HUES48 (cell line): Measurements from ENCODE around the gene GEMIN4.
A peak's percentile ranks its signal among the peaks of the same experiment; 100 is the strongest.
"Not testable (repeated sequence)": the region's sequence is repeated elsewhere in the genome, so short reads cannot be mapped to it uniquely, and the experiment has no call there.

ENCODE experiments used
- H3K27ac ChIP-seq: one replicate; pipeline ENCODE4 v1.7.0; 2013; ENCODE audit warnings: low read depth, low read length, inconsistent platforms
- H3K27me3 ChIP-seq: 2 replicates; pipeline ENCODE4 v1.6.1; 2013; ENCODE audit warnings: mild to moderate bottlenecking, low read length; ENCODE audit not compliant: control insufficient read depth, insufficient read depth
- H3K36me3 ChIP-seq: 2 replicates; pipeline ENCODE4 v1.6.1; 2013; ENCODE audit warnings: low read length; ENCODE audit not compliant: control insufficient read depth, insufficient read depth
- H3K4me1 ChIP-seq: 2 replicates; pipeline ENCODE4 v1.6.1; 2013; ENCODE audit warnings: mild to moderate bottlenecking, low read length; ENCODE audit not compliant: control insufficient read depth, insufficient read depth
- H3K4me3 ChIP-seq: 2 replicates; pipeline ENCODE4 v1.5.1; 2013; ENCODE audit warnings: mild to moderate bottlenecking, low read depth, low read length
- H3K9ac ChIP-seq: 2 replicates; pipeline ENCODE4 v1.6.1; 2013; ENCODE audit warnings: mild to moderate bottlenecking, low read depth, low read length, moderate library complexity
- H3K9me3 ChIP-seq: 2 replicates; pipeline ENCODE4 v1.6.1; 2013; ENCODE audit warnings: low read length; ENCODE audit not compliant: control insufficient read depth, insufficient read depth

The GEMIN4 gene

DNA sequence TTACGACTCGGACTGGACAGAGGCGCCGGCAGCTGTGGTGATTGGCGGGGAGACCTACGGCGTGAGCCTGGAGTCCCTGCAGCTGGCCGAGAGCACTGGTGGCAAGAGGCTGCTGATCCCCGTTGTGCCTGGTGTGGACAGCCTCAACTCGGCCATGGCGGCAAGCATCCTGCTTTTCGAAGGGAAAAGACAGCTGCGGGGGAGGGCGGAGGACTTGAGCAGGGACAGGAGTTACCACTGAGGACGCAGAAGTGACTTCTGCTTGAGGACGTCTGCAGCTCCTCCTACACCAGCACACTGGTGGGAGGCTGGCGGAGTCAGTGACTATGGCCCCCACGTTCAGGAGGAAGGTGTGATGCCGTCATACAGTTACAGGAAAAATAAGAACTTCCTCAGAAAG lies 39.8 kb upstream of the GEMIN4 start:
- Histone ChIP-seq H3K27me3 (no peaks in the 10 kb centered on the region), H3K9ac (no peak overlapping the region), H3K36me3 (peaks cover 52% of the 10 kb centered on the region), H3K4me3 (no peak overlapping the region), H3K27ac (no peak overlapping the region), H3K4me1 (no peaks in the 10 kb centered on the region), H3K9me3 (no peaks in the 10 kb centered on the region)

DNA sequence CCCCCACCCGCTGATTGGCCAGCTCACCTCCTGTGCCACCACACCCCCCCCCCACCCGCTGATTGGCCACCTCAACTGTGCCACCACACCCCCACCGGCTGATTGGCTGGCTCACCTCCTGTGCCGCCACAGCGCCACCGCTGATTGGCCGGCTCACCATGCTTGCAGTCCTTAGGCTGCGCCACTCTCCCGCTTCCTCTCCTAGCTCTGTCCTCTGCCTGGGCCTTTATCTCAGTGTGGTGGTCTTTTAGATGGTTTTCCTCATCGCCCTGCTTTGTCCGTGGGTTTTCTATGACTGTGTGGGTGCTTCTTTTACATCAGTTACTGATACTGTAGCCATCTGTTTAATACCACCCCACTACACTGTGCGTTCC lies 38.8 kb upstream of the GEMIN4 start:
- H3K9ac ChIP-seq, H3K27ac ChIP-seq, H3K4me3 ChIP-seq, H3K4me1 ChIP-seq, H3K9me3 ChIP-seq, H3K27me3 ChIP-seq: not testable (repeated sequence)
- H3K36me3 ChIP-seq, result peaks cover 49% of the 10 kb centered on the region

DNA sequence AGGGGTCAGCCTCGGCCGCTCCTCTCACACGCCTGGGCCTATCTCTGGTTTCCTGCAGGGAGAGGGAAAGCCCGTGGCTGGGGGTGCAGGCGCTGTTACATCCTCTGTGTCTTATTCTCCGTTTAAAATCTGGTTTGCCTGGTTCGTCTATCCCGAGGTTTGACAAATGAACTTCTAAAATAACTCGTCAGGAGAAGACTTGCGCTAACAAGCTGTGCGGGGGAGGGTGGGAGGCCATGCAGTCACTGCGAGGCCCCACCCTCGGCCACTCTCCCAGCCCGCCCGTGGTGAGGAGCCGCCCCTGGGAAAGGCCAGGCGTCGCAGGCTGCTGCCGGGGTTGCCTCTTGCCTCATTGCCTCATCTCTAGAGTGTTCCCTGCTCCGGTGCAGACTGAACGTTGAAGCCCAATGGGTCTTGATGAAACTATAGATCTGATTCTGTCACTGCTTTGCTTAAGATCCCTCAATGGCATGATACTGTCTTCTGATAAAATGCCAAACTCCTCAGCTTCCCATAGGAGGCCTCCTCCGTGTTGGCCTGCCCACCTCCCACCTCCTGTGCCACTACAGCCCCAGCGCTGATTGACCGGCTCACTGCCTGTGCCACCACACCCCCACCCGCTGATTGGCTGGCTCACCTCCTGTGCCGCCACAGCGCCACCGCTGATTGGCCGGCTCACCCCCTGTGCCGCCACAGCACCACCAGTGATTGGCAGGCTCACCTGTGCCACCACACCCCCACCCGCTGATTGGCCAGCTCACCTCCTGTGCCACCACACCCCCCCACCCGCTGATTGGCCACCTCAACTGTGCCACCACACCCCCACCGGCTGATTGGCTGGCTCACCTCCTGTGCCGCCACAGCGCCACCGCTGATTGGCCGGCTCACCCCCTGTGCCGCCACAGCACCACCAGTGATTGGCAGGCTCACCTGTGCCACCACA lies 38.1 kb upstream of the GEMIN4 start:
- H3K4me3 ChIP-seq, H3K9me3 ChIP-seq, H3K27me3 ChIP-seq, H3K9ac ChIP-seq, H3K4me1 ChIP-seq: not testable (repeated sequence)
- peak overlapping the region; percentile 35 for H3K27ac ChIP-seq
- H3K36me3 ChIP-seq, result peaks cover 48% of the 10 kb centered on the region

DNA sequence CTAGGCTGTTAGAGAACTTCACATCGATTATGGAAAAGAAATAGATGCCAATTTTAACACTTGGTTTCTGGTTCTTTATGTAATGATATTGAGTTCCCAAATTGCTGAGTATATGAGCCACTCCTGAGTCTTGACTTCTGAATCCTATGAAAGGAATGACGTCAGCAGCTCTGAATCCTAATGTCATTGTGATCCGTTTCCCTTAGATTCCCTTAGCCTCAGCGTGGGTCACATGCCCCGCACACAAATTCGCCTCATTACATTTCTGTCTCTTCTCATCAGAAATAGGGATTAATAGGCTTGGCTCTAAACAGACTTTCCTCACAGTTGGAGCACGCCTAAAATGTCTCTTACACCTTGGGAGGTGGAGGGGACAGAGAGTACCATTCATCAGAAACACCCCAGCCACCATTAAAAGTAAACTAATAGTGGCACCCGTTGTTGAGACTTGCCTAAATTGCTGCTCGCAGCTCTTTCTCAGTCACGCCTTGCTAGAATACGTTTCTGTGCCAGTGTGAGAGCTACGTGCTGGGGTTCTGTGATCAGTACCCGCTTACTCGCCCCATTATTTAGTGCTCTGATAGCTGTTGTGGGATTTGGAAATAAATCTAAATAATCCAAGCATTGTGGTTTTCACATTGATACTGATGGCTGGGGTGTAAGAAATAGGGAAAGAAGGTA lies 37.2 kb upstream of the GEMIN4 start:
- Histone ChIP-seq H3K9me3 (no peaks in the 10 kb centered on the region), H3K4me1 (no peaks in the 10 kb centered on the region), H3K9ac (no peak overlapping the region), H3K4me3 (no peak overlapping the region), H3K27ac (no peak overlapping the region), H3K27me3 (no peaks in the 10 kb centered on the region), H3K36me3 (peaks cover 56% of the 10 kb centered on the region)

DNA sequence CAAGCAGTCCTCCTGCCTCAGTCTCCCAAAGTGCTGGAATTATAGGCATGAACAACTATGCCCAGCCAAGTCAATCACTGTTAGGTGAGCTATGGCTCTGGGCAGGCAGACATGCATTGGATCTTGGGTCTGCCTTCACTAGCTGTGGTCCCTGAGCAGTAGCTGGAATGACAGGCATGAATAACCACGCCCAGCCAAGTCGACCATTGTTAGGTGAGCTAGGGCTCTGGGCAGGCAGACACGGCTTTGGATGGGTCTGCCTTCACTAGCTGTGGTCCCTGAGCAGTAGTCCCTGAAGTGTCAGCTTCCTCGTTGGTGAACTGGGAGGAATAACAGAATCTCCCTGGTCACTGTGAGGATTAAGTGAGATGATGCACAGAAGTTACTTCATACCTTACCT lies 36.5 kb upstream of the GEMIN4 start:
- Histone ChIP-seq H3K27ac (no peak overlapping the region), H3K27me3 (no peaks in the 10 kb centered on the region), H3K4me1 (no peaks in the 10 kb centered on the region), H3K9me3 (no peaks in the 10 kb centered on the region), H3K4me3 (no peak overlapping the region), H3K36me3 (peaks cover 62% of the 10 kb centered on the region), H3K9ac (no peak overlapping the region)

DNA sequence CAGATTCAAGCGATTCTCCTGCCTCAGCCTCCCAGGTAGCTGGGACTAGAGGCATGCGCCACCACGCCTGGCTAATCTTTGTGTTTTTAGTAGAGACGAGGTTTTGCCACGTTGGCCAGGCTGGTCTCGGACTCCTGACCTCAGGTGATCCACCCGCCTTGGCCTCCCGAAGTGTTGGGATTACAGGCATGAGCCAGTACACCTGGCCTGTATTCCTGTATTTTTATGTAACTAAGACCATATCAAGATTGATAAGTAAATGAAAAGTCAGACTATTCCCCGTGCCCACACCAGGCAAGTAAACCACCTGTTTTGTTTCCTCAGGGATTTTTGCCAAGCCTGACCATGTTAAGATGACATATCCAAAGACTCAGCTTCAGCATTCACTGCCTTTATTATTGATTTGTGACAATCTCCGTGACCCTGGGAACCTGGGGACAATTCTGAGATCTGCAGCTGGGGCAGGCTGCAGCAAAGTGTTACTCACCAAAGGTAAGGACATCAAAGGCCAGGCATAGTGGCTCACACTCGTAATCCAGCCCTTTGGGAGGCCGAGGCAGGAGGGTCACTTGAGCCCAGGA lies 35.7 kb upstream of the GEMIN4 start:
- Histone ChIP-seq H3K36me3 (peaks cover 60% of the 10 kb centered on the region), H3K9me3 (no peaks in the 10 kb centered on the region), H3K27ac (no peak overlapping the region), H3K9ac (no peak overlapping the region), H3K27me3 (no peaks in the 10 kb centered on the region), H3K4me3 (no peak overlapping the region), H3K4me1 (no peaks in the 10 kb centered on the region)

DNA sequence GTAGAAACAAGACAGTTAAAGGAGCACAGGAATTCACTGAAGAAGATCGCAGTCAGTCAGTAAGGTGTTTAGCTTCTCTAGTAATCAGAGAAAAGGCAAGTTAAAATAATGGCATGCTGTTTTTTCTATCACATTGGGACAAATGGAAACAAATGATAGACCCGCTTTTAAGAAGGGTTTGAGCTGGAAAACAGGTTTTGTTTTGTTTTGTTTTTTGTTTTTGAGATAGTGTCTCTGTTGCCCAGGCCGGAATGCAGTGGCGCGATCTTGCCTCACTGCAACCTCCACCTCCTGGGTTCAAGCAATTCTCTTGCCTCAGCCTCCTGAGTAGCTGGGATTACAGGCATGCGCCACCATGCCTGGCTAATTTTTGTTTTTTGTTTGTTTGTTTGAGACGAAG lies 33.8 kb upstream of the GEMIN4 start:
- not testable (repeated sequence) for H3K4me1 ChIP-seq, H3K9me3 ChIP-seq, H3K27ac ChIP-seq, H3K27me3 ChIP-seq, H3K9ac ChIP-seq, H3K4me3 ChIP-seq
- H3K36me3 ChIP-seq, result peaks cover 43% of the 10 kb centered on the region

DNA sequence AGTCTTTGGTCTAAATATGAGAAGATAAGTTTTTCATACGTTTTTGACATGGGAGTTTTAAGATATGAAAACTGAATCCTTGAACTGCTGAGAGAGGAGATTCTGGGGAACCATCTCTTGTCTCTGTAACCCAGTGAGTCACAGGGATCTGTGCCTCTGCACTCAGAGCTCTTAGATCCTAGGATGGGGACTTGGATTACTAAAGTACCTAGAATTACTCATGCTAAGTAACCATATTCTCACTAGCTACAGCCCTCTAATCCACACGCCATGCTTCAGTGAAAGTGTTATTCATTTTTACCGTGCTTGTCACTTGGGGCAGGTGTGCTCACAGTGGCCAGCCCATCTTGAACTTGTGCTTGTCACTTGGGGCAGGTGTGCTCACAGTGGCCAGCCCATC lies 32.1 kb upstream of the GEMIN4 start:
- H3K4me1 ChIP-seq, result no peaks in the 10 kb centered on the region
- peaks cover 35% of the 10 kb centered on the region for H3K36me3 ChIP-seq
- H3K4me3 ChIP-seq, result no peak overlapping the region
- H3K9ac ChIP-seq, result no peak overlapping the region
- no peak overlapping the region for H3K27ac ChIP-seq
- no peaks in the 10 kb centered on the region for H3K27me3 ChIP-seq
- no peaks in the 10 kb centered on the region for H3K9me3 ChIP-seq

DNA sequence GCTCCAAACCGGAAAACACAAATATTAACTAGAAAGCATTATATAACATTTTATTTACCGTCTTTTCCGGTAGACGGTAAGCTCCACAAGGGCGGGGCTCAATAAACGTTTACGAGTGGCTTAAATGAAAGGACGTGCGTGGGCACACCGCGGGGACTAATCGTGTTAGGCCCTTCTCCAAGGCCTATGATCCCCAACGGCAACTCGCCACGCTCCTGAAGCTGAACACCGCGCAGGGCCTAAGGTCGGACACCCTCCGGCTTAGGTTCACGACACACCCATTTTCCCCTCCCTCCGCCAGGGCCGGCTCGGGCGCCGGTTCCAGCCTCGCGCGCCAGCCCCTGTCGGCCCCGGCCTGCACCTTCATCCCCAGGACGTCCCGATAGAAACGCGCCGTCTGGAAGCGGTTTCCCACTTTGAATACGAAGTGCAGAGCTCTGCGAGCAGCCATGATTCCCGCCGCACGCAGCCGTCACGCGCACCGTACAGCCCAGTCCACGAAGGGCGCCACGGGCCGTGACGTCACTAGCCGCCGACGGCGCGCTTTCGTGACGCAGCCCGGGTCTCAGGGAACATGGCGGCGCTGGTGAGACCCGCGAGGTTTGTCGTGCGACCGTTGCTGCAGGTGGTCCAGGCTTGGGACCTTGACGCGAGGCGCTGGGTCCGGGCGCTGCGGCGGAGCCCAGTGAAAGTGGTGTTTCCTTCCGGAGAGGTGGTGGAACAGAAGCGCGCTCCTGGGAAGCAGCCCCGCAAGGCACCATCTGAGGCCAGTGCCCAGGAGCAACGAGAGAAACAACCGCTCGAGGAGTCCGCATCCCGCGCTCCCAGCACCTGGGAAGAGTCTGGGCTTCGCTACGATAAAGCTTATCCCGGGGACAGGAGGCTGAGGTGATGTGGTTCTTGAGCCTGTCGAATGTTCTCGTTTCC lies 30.0 kb upstream of the GEMIN4 start, which contains the start of the genes GLOD4 and MRM3:
Gene GLOD4 (minus strand): TSS at position 476 of the 927 bp plus-strand sequence. CDS start 25 bp downstream, at position 451.
Gene MRM3 (plus strand): TSS at position 549 of the 927 bp plus-strand sequence. CDS start 26 bp downstream, at position 575.
- H3K9ac ChIP-seq, result peak within 1 kb of the TSS; percentile 85
- H3K27me3 ChIP-seq, result no peaks in the 10 kb centered on the region
- no peaks in the 10 kb centered on the region for H3K9me3 ChIP-seq
- peak within 1 kb of the TSS; percentile 82 for H3K27ac ChIP-seq
- peaks cover 34% of the 10 kb centered on the region for H3K36me3 ChIP-seq
- peak within 1 kb of the TSS; percentile 83 for H3K4me3 ChIP-seq
- no peaks in the 10 kb centered on the region for H3K4me1 ChIP-seq

DNA sequence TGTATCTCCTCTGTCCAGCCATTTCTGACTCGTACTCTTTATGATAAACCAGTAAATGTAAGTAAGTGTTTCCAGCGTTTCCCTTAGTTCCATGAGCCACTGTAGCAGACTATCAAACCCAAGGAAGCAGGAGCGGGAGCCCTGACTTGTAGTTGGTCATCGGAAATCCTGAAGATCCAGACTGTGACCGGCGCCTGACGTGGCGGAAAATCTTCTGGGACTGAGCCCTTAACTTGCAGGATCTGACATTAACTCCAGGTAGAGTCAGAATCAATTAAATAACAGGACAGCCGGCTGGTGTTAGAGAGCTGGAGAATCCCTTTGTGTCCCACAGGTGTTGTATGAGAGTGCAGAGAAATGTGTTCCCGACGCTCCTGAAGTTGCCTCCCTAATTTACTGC lies 26.0 kb upstream of the GEMIN4 start:
- H3K9ac ChIP-seq, result no peak overlapping the region
- H3K4me3 ChIP-seq, result no peak overlapping the region
- H3K36me3 ChIP-seq, result peaks cover 57% of the 10 kb centered on the region
- H3K27ac ChIP-seq, result no peak overlapping the region
- H3K4me1 ChIP-seq, result no peaks in the 10 kb centered on the region
- no peaks in the 10 kb centered on the region for H3K27me3 ChIP-seq
- no peaks in the 10 kb centered on the region for H3K9me3 ChIP-seq
